B cell (primary cell): Measurements from ENCODE around the gene KIAA0586.

Experiments
- EZH2 ChIP-seq: IDR thresholded peaks from 2 replicates; pipeline ENCODE4 v1.6.1; 2012; ENCODE audit warnings: borderline replicate concordance, low read depth, mild to moderate bottlenecking, moderate library complexity, low read length; ENCODE audit not compliant: insufficient read depth, poor library complexity, severe bottlenecking
- TF ChIP-seq, protein P1 (sequence below): fragments of 200-600 bp; IDR thresholded peaks from one replicate; pipeline ENCODE4 v1.8.0; 2022; ENCODE audit warnings: antibody characterized with exemption, mild to moderate bottlenecking

DNA sequence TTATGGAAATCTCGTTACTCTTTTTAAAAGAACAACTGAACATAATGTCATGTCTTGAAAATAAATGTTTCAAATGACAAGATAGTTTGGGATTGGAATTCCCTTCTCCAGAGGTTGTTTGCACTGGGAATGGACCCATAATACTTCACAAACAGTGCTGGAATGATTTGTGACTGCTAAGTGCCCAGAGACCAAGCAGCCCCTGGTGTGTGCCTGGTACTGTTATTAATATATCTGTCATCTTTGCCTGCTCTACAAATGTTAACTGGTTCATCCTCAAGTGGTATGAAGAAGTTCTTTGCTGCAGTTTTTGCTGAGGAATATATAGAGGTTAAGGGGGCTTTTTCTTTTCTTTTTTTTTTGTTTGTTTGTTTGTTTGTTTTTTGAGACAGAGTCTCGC, 145.3 kb downstream of the KIAA0586 start:
- TF ChIP-seq, protein P1, sequence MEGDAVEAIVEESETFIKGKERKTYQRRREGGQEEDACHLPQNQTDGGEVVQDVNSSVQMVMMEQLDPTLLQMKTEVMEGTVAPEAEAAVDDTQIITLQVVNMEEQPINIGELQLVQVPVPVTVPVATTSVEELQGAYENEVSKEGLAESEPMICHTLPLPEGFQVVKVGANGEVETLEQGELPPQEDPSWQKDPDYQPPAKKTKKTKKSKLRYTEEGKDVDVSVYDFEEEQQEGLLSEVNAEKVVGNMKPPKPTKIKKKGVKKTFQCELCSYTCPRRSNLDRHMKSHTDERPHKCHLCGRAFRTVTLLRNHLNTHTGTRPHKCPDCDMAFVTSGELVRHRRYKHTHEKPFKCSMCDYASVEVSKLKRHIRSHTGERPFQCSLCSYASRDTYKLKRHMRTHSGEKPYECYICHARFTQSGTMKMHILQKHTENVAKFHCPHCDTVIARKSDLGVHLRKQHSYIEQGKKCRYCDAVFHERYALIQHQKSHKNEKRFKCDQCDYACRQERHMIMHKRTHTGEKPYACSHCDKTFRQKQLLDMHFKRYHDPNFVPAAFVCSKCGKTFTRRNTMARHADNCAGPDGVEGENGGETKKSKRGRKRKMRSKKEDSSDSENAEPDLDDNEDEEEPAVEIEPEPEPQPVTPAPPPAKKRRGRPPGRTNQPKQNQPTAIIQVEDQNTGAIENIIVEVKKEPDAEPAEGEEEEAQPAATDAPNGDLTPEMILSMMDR: no peak
- no peak for TF ChIP-seq EZH2
